H1 (cell line): ENCODE results near the gene MRFAP1L1. TPM values are rescaled to one million over a fixed set of nuclear protein-coding genes. Genes with fewer than 3 reads are reported as not detected.

Source experiments
- CTCF ChIA-PET: fragments of 300-600 bp; sonication (Branson Sonifier 250); formaldehyde crosslinking; loops from one replicate; lab custom pipeline; 2021; ENCODE audit not compliant: partially characterized antibody; lab: Charles Lee
- POLR2A ChIA-PET: fragments of 300-600 bp; sonication (Branson Sonifier 250); formaldehyde crosslinking; loops from one replicate; lab custom pipeline; 2021; ENCODE audit warnings: inconsistent platforms; ENCODE audit not compliant: partially characterized antibody; lab: Charles Lee
- DNase-seq, 2 experiments: peaks; one replicate each; pipeline versions ENCODE4 v3.0.0 to v3.0.0-alpha.2; 2010 to 2022; ENCODE audit warnings: low spot score in 2 of 2, low read depth in 1 of 2, mixed read lengths in 1 of 2
- FAIRE-seq: peaks from 2 replicates; lab custom pipeline; 2011; peaks lifted over from hg19 to GRCh38; lab: Jason Lieb, UNC
- H2AFZ ChIP-seq: 2 replicates; pipeline ENCODE4 v1.8.1; 2012; ENCODE audit warnings: low read length, inconsistent platforms
- H2AK5ac ChIP-seq: 2 replicates; pipeline ENCODE4 v1.6.1; 2013; ENCODE audit warnings: low read depth, low read length
- H2BK120ac ChIP-seq: replicated peaks from 2 replicates; pipeline ENCODE3; 2013; ENCODE audit warnings: low read depth, low read length, inconsistent platforms
- H2BK12ac ChIP-seq: 2 replicates; pipeline ENCODE4 v1.6.1; 2013; ENCODE audit warnings: low read depth, low read length
- H2BK15ac ChIP-seq: 2 replicates; pipeline ENCODE4 v1.6.1; 2013; ENCODE audit warnings: low read length
- H2BK20ac ChIP-seq: 2 replicates; pipeline ENCODE4 v1.6.1; 2013; ENCODE audit warnings: low read length
- H2BK5ac ChIP-seq: 2 replicates; pipeline ENCODE4 v1.6.1; 2013; ENCODE audit warnings: low read depth, low read length
- H3K14ac ChIP-seq: 2 replicates; pipeline ENCODE4 v1.6.1; 2013; ENCODE audit warnings: inconsistent platforms; ENCODE audit not compliant: insufficient read length
- H3K18ac ChIP-seq: 2 replicates; pipeline ENCODE4 v1.6.1; 2013; ENCODE audit warnings: low read length; ENCODE audit errors: extremely low read depth
- H3K23ac ChIP-seq: 2 replicates; pipeline ENCODE4 v1.6.1; 2013; ENCODE audit warnings: inconsistent platforms; ENCODE audit not compliant: insufficient read length
- H3K23me2 ChIP-seq: 2 replicates; pipeline ENCODE4 v1.6.1; 2013; ENCODE audit warnings: low read depth, low read length
- H3K27ac ChIP-seq: 2 replicates; pipeline ENCODE4 v1.6.1; 2011; ENCODE audit warnings: low read depth, low read length, inconsistent platforms
- H3K27me3 ChIP-seq, 4 experiments: replicated peaks in 1 of 4; 1 replicate in 1 of 4; 2 replicates in 3 of 4; pipeline versions ENCODE4 v1.6.1 to v1.8.1; 2011 to 2013; ENCODE audit warnings: low read length in 3 of 4, mild to moderate bottlenecking in 3 of 4, inconsistent platforms in 2 of 4, mixed read lengths in 2 of 4, moderate library complexity in 1 of 4; ENCODE audit not compliant: control insufficient read depth in 3 of 4, insufficient read depth in 3 of 4; ENCODE audit errors: extremely low read depth in 1 of 4
- H3K36me3 ChIP-seq, 4 experiments: 2 replicates each; pipeline versions ENCODE4 v1.6.1 to v1.8.1; 2011 to 2013; ENCODE audit warnings: mild to moderate bottlenecking in 4 of 4, low read length in 3 of 4, moderate library complexity in 2 of 4, control low read depth in 1 of 4, inconsistent platforms in 1 of 4; ENCODE audit not compliant: insufficient read depth in 4 of 4, control insufficient read depth in 2 of 4
- H3K4ac ChIP-seq: replicated peaks from 2 replicates; pipeline ENCODE3; 2013; ENCODE audit warnings: low read length, low read depth, mixed read lengths, inconsistent platforms; ENCODE audit not compliant: insufficient read length
- H3K4me1 ChIP-seq, 4 experiments: replicated peaks in 1 of 4; 1 replicate in 1 of 4; 2 replicates in 3 of 4; pipeline versions ENCODE4 v1.6.1 to v1.8.1; 2011 to 2013; ENCODE audit warnings: low read length in 3 of 4, inconsistent platforms in 2 of 4, mixed read lengths in 1 of 4; ENCODE audit not compliant: insufficient read depth in 4 of 4, control insufficient read depth in 3 of 4
- H3K4me2 ChIP-seq, 2 experiments: 2 replicates each; pipeline versions ENCODE4 v1.6.1 to v1.8.1; 2011 to 2013; ENCODE audit warnings: low read depth in 2 of 2, low read length in 2 of 2, control low read depth in 1 of 2, inconsistent platforms in 1 of 2, mild to moderate bottlenecking in 1 of 2; ENCODE audit not compliant: insufficient read depth in 1 of 2
- H3K4me3 ChIP-seq, 4 experiments: fragments of 200-600, 300-600 bp in 1 of 4; sonication (generic), shearing (Covaris generic), sonication (Bioruptor Twin) in 1 of 4; 2 replicates each; pipeline versions ENCODE4 v1.5.1 to v1.8.1; 2011 to 2016; ENCODE audit warnings: low read length in 4 of 4, low read depth in 3 of 4, control low read depth in 2 of 4, inconsistent platforms in 2 of 4, mild to moderate bottlenecking in 2 of 4, mixed read lengths in 1 of 4, moderate library complexity in 1 of 4; ENCODE audit not compliant: insufficient read depth in 2 of 4; ENCODE audit errors: extremely low read depth in 1 of 4
- H3K56ac ChIP-seq: replicated peaks from 2 replicates; pipeline ENCODE3; 2013; ENCODE audit warnings: low read depth, mild to moderate bottlenecking, mixed read lengths, low read length, inconsistent platforms; ENCODE audit not compliant: insufficient read length
- H3K79me1 ChIP-seq: 2 replicates; pipeline ENCODE4 v1.6.1; 2013; ENCODE audit warnings: low read depth, low read length, control low read depth
- H3K79me2 ChIP-seq, 2 experiments: 2 replicates each; pipeline versions ENCODE4 v1.6.1 to v1.8.1; 2012 to 2013; ENCODE audit warnings: low read length in 2 of 2, mild to moderate bottlenecking in 2 of 2, inconsistent platforms in 1 of 2; ENCODE audit not compliant: insufficient read depth in 2 of 2, control insufficient read depth in 1 of 2
- H3K9ac ChIP-seq, 4 experiments: replicated peaks in 1 of 4; 1 replicate in 1 of 4; 2 replicates in 3 of 4; pipeline versions ENCODE4 v1.6.1 to v1.8.1; 2011 to 2013; ENCODE audit warnings: low read depth in 3 of 4, low read length in 3 of 4, control low read depth in 2 of 4, mild to moderate bottlenecking in 2 of 4, moderate library complexity in 2 of 4, inconsistent platforms in 1 of 4; ENCODE audit errors: extremely low read depth in 1 of 4
- H3K9me3 ChIP-seq, 2 experiments: 2 replicates each; pipeline versions ENCODE4 v1.6.1 to v1.8.1; 2012 to 2013; ENCODE audit warnings: mild to moderate bottlenecking in 2 of 2, moderate library complexity in 2 of 2, control low read depth in 1 of 2, inconsistent platforms in 1 of 2, low read depth in 1 of 2, low read length in 1 of 2, mixed read lengths in 1 of 2; ENCODE audit not compliant: insufficient read depth in 2 of 2
- H4K20me1 ChIP-seq, 2 experiments: replicated peaks in 1 of 2; 2 replicates each; pipeline versions ENCODE3 to v1.8.1; 2011 to 2013; ENCODE audit warnings: inconsistent platforms in 2 of 2, low read length in 2 of 2, mild to moderate bottlenecking in 1 of 2; ENCODE audit not compliant: insufficient read depth in 2 of 2, control insufficient read depth in 1 of 2
- H4K5ac ChIP-seq: 2 replicates; pipeline ENCODE4 v1.6.1; 2013; ENCODE audit warnings: low read length, low read depth, mixed read lengths, inconsistent platforms; ENCODE audit not compliant: insufficient read length
- H4K8ac ChIP-seq: 2 replicates; pipeline ENCODE4 v1.8.0; 2013; ENCODE audit warnings: mild to moderate bottlenecking, moderate library complexity, low read length, inconsistent platforms; ENCODE audit not compliant: insufficient read depth; ENCODE audit errors: extremely low read depth
- H4K91ac ChIP-seq: replicated peaks from 2 replicates; pipeline ENCODE3; 2013; ENCODE audit warnings: low read length, mixed read lengths, inconsistent platforms; ENCODE audit not compliant: insufficient read length
- ASH2L ChIP-seq: fragments of 200-600, 300-600 bp; sonication (generic); IDR thresholded peaks from one replicate; pipeline ENCODE4 v1.7.1; 2017; ENCODE audit warnings: low read length
- WGBS, 2 experiments: shearing (Covaris generic) in 1 of 2; methylation state at CpG; one replicate each; pipeline versions ENCODE4 v1.1.6 to v1.1.7; 2013 to 2015; ENCODE audit warnings: low lambda C conversion rate in 2 of 2, mixed read lengths in 2 of 2, inconsistent platforms in 1 of 2, low coverage in 1 of 2, missing lambda C conversion rate in 1 of 2; ENCODE audit not compliant: insufficient replicate concordance in 2 of 2, insufficient coverage in 1 of 2, insufficient read length in 1 of 2; ENCODE audit errors: extremely low coverage in 1 of 2, missing lambda C conversion rate in 1 of 2; 5-methylcytosine and 5-hydroxymethylcytosine counted together
- polyA plus RNA-seq, 7 experiments: library from polyadenylated mRNA; depleted of rRNA in 3 of 7; stranded (reverse) in 5 of 7; unstranded in 2 of 7; fragments of >200 nt in 5 of 7; fragments of 200-250 nt in 2 of 7; gene quantifications; 1 replicate in 5 of 7; 2 replicates in 1 of 7; 4 replicates in 1 of 7; pipeline versions ENCODE4 v1.2.1 to v1.2.3, GENCODE V29; 2011 to 2013; ENCODE audit warnings: missing spikeins in 2 of 7, mixed read lengths in 2 of 7
- total RNA-seq: library from RNA; stranded (reverse); fragmentation: NEBNext Ultra II Directional; extraction: Animal tissue kit (Norgen Biotek cat#: 25700); gene quantifications from 2 replicates; pipeline ENCODE4 v1.2.1, GENCODE V29; 2021
- TF ChIP-seq, protein P1 (sequence below): IDR thresholded peaks from 2 replicates; pipeline ENCODE4 v1.6.1; 2012; ENCODE audit warnings: inconsistent platforms

The MRFAP1L1 gene
- total and polyA plus RNA-seq, 2 of the 8 experiments (the other 6 are each of a cell fraction or from before 2014, with no cell fraction given): 26.8 to 54.3 TPM

DNA sequence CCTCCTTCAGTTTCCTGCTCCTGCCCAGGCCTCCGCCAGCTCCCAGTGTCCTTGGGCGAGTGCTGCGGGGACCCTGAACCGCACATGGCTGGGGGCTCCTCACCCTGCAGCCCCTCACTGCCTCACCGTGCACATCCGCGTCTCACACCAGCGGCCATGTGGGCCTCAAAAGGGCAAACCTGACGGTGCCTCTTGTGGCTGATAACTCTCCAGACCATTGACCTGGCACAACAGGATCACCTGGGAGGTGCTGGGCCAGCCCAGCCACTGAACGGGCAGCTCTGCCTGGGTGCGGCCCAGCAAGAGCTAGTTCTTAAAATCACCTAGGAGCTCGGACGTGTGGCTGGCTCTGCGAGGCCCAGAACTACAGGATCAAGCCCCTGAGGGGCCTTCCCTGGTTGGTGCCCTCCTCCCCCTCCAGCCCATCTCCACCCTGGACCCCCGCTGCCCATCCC lies 20.1 kb downstream of the MRFAP1L1 start:
- H2AK5ac ChIP-seq: 0 out of 2 replicates have a peak overlapping the region, but pooled peaks have one; percentile 86
- H3K4ac ChIP-seq: peak overlapping the region; percentile 65
- peak overlapping the region; percentile 95 for H2BK15ac ChIP-seq
- no peak overlapping the region for H3K4me3 ChIP-seq
- peaks cover 4% of the 10 kb centered on the region for H3K79me1 ChIP-seq
- H3K79me2 ChIP-seq: no peaks in the 10 kb centered on the region
- H2BK5ac ChIP-seq: peak overlapping the region; percentile 93
- no peak overlapping the region for H3K27ac ChIP-seq
- H4K5ac ChIP-seq: no peak overlapping the region
- 0 out of 4 replicates have a peak overlapping the region, but pooled peaks of 1 of the 2 experiments have one; percentile 13 for H3K4me2 ChIP-seq
- CTCF ChIA-PET: interaction anchor here (0.8 to 6.6 kb wide), 10 partner anchors 9 to 468 kb away, joined by 3 to 59 read pairs (median 4); partner anchors contain the start of gene BLOC1S4
- POLR2A ChIA-PET: interaction anchor here (1.1 to 1.5 kb wide), 6 partner anchors 9 to 27 kb away, joined by 3 to 7 read pairs (median 4); partner anchors contain the start of gene BLOC1S4
- 0 out of 7 replicates have a peak, but pooled peaks cover 0 to 2% (median 0%) of the 10 kb centered on the region in 4 experiments for H3K27me3 ChIP-seq
- FAIRE-seq: no peak
- no peak for TF ChIP-seq ASH2L
- TF ChIP-seq, protein P1, sequence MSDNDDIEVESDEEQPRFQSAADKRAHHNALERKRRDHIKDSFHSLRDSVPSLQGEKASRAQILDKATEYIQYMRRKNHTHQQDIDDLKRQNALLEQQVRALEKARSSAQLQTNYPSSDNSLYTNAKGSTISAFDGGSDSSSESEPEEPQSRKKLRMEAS: peak; percentile 37; the same call in 1 of the 2 replicates
- TF ChIP-seq, all 59 proteins: peak for 1
- H3K36me3 ChIP-seq: no peaks in the 10 kb centered on the region
- H3K56ac ChIP-seq: no peak overlapping the region
- no peak overlapping the region for H3K23ac ChIP-seq
- no peak overlapping the region; a peak in 2 of 7 replicates for H3K9ac ChIP-seq
- peak overlapping the region; percentile 80 for H2BK20ac ChIP-seq
- H3K18ac ChIP-seq: peak overlapping the region; percentile 78
- peak overlapping the region; percentile 18 for H2BK120ac ChIP-seq
- H2BK12ac ChIP-seq: peak overlapping the region; percentile 98
- H3K23me2 ChIP-seq: no peaks in the 10 kb centered on the region; the same call in 1 of the 2 replicates
- H3K4me1 ChIP-seq: peaks cover 0 to 20% (median 16%) of the 10 kb centered on the region in 4 experiments; a peak in 6 of 7 replicates
- H4K91ac ChIP-seq: peak overlapping the region; percentile 92
- peaks cover 0 to 4% of the 10 kb centered on the region in 2 experiments; a peak in 2 of 4 replicates for H3K9me3 ChIP-seq
- peak overlapping the region; percentile 65; the same call in 1 of the 2 replicates for H4K8ac ChIP-seq
- peaks cover 0 to 2% of the 10 kb centered on the region in 2 experiments for H4K20me1 ChIP-seq
- WGBS, 2 experiments: 85% methylated on average over 13 of the region's 15 CpGs; no CpG with 5 or more reads in 1 of the 2 experiments
- H2AFZ ChIP-seq: no peak overlapping the region
- H3K14ac ChIP-seq: no peak overlapping the region
- peak in 1 of 2 experiments; percentile 53 for DNase-seq
